ENCODE results near the gene GNPDA2. TPM values are rescaled to one million over a fixed set of nuclear protein-coding genes. Genes with fewer than 3 reads are reported as not detected.

The GNPDA2 gene
- total RNA-seq, result 10 to 100 TPM in 3 of 5 donors, 1 to 10 TPM in 2; 8.3 to 13.1 (median 10.9) TPM
- total RNA-seq (2013), result 19.9 TPM
- total RNA-seq, result 9.4 to 46.5 (median 19.9) reads per million in 29 experiments

DNA sequence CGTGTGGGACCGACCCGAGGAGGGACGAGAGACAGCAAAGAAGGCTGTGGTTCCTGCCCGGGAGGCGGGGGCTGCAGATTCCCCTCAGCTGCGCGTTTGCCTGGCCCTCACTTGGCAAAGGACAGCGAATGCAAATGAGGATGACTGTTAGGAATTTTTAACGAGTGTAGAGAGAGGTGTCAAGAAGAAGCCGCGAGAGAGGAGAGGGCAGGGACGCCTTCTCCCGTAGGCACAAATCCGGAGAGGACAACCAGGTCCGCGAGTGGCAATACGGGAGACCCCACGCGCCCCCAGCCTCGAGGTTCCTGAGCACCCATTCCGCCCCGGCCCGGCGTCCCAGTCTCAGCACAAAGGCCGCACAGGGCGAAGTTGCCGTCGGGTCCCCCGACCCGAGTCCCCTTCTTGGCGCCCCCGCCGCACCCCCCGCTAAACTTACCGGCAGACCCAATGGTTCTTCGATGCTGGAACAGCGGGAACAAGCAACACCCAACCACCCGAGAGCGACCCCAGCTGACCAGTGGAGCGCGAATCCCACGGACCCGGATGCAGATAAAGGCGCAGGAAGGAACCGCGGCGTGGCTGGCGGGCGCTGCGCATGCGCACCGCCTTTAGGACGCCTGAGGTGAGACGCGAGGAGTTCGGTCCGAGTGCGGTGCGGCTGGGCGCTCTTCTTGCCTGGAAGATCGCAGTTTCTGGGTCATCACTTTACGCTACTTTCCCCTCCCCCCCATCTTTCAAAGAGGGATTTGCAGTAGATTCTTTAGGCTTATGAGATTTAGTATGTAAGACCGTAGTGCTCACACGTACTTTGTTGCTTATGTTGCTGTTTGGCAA is at the start of gene GNPDA2:
Gene GNPDA2, minus strand, starts transcription at position 519 of the 834 bp plus-strand sequence. CDS start 4,349 bp downstream, outside the sequence.
- ATAC-seq (replicated peaks in 1 of 4), result peak; percentile 91 to 92 (median 92)
- POLR2A ChIA-PET, result interaction anchor here (0.6 to 1.2 kb wide), 4 partner anchors 16 to 49 kb away, joined by 3 to 4 read pairs (median 4); partner anchors contain the start of gene GUF1 (in 1 of the 2)
- Histone ChIP-seq H3K27ac (ENCODE audit: low read length) (peak within 1 kb of the TSS; percentile 48), H3K36me3 (ENCODE audit: control insufficient read depth in 2 of 2, extremely low read depth in 1 of 2, insufficient read depth in 1 of 2, low read length in 1 of 2) (no peaks in the 10 kb centered on the region), H3K4me3 (ENCODE audit: control insufficient read depth in 1 of 2, extremely low read depth in 1 of 2, low read length in 1 of 2) (peak within 1 kb of the TSS; percentile 74 to 92), H3K9me3 (no peaks in the 10 kb centered on the region), H3K27me3 (replicated peaks in 1 of 2; ENCODE audit: control insufficient read depth in 2 of 2, extremely low read depth in 1 of 2, insufficient read depth in 2 of 2, low read length in 1 of 2) (no peaks in the 10 kb centered on the region), H3K4me1 (ENCODE audit: control insufficient read depth in 1 of 2, extremely low read depth in 1 of 2, insufficient read depth in 2 of 2, low read length in 2 of 2) (peaks cover 9 to 14% of the 10 kb centered on the region in 2 experiments)
- Mint-ChIP-seq H3K27me3 (no peaks in the 10 kb centered on the region), H3K27ac (peak within 1 kb of the TSS; percentile 89 to 90), H3K4me1 (peaks cover 43 to 48% (median 45%) of the 10 kb centered on the region in 3 donors), H3K4me3 (peak within 1 kb of the TSS; percentile 85 to 95 (median 86)), H3K36me3 (no peaks in the 10 kb centered on the region), H3K9me3 (no peaks in the 10 kb centered on the region)
- DNase-seq, result peak; percentile 56 to 89 (median 74)
- CTCF ChIA-PET, result interaction anchor here in 1 of 2 donors (1.0 to 1.5 kb wide), 4 partner anchors 33 to 51 kb away, joined by 3 to 7 read pairs (median 4); partner anchors contain the start of gene GUF1
- WGBS (ENCODE audit: insufficient coverage), result under 1% methylated on average over 51 of the region's 65 CpGs

DNA sequence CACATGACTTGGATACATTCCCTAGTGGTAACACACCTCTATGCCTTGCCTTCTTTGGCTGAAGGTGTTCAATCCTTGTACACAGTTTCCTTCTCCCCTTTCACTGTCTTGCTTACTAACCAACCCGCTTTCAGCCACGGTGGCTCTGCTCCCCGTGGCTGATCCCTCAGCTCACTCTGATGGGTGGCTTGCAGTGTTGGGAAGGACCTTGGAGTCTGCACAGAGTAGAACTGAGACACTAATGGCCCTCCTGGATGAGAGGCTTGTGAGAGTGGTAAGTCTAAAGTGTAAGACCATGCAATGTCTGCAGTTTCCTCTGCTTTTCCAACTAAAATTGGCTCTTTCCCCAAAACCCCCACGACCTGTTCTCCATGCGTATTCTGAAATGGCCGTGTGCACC is 46.0 kb upstream of the GNPDA2 start:
- no peaks in the 10 kb centered on the region for H3K36me3 ChIP-seq (ENCODE audit: control insufficient read depth in 2 of 2, extremely low read depth in 1 of 2, insufficient read depth in 1 of 2, low read length in 1 of 2)
- Mint-ChIP-seq H3K4me3 (no peak overlapping the region), H3K27ac (no peak overlapping the region), H3K27me3 (peaks cover 10 to 15% of the 10 kb centered on the region in 2 donors), H3K4me1 (no peaks in the 10 kb centered on the region), H3K9me3 (peaks cover 0 to 7% (median 3%) of the 10 kb centered on the region in 3 donors), H3K36me3 (no peaks in the 10 kb centered on the region)
- DNase-seq (no peak), ATAC-seq (replicated peaks in 1 of 4) (no peak)
- no peak overlapping the region for H3K4me3 ChIP-seq (ENCODE audit: control insufficient read depth in 1 of 2, extremely low read depth in 1 of 2, low read length in 1 of 2)
- ChIA-PET POLR2A (no interaction called here), CTCF (no interaction called here)
- no peaks in the 10 kb centered on the region for H3K27me3 ChIP-seq (replicated peaks in 1 of 2; ENCODE audit: control insufficient read depth in 2 of 2, extremely low read depth in 1 of 2, insufficient read depth in 2 of 2, low read length in 1 of 2)
- 79% methylated on average over 3 of the region's 6 CpGs for WGBS (ENCODE audit: insufficient coverage)
- H3K4me1 ChIP-seq (ENCODE audit: control insufficient read depth in 1 of 2, extremely low read depth in 1 of 2, insufficient read depth in 2 of 2, low read length in 2 of 2), result no peaks in the 10 kb centered on the region
- H3K27ac ChIP-seq (ENCODE audit: low read length), result no peak overlapping the region
- H3K9me3 ChIP-seq, result no peaks in the 10 kb centered on the region

DNA sequence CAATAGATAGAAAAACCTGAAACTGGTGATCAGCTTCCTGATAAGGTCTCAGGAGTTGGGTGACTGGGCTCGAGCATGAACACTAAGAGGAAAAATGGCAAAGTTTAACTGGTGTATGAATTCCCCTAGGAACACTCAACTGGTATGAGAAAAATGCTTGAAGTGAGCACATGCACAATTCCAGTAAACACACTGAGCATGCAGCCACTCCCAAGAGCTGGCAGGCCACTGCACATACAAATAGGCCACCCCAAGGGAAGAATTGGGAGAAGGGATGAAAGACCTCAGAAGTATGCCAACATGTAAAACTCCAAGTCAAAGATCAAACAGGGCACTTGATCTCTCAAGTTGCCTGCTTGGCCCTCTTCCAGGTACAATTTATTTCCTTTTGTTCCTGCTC is 45.4 kb upstream of the GNPDA2 start:
- WGBS (ENCODE audit: insufficient coverage), result 20% methylated on average over 1 of the region's 1 CpG
- H3K4me1 ChIP-seq (ENCODE audit: control insufficient read depth in 1 of 2, extremely low read depth in 1 of 2, insufficient read depth in 2 of 2, low read length in 2 of 2), result no peaks in the 10 kb centered on the region
- Mint-ChIP-seq H3K27ac (no peak overlapping the region), H3K4me1 (no peaks in the 10 kb centered on the region), H3K36me3 (no peaks in the 10 kb centered on the region), H3K9me3 (peaks cover 0 to 7% (median 3%) of the 10 kb centered on the region in 3 donors), H3K27me3 (peaks cover 10 to 15% of the 10 kb centered on the region in 2 donors), H3K4me3 (no peak overlapping the region)
- DNase-seq (no peak), ATAC-seq (replicated peaks in 1 of 4) (no peak)
- ChIA-PET CTCF (no interaction called here), POLR2A (no interaction called here)
- no peak overlapping the region for H3K27ac ChIP-seq (ENCODE audit: low read length)
- H3K27me3 ChIP-seq (replicated peaks in 1 of 2; ENCODE audit: control insufficient read depth in 2 of 2, extremely low read depth in 1 of 2, insufficient read depth in 2 of 2, low read length in 1 of 2), result no peaks in the 10 kb centered on the region
- no peaks in the 10 kb centered on the region for H3K36me3 ChIP-seq (ENCODE audit: control insufficient read depth in 2 of 2, extremely low read depth in 1 of 2, insufficient read depth in 1 of 2, low read length in 1 of 2)
- H3K4me3 ChIP-seq (ENCODE audit: control insufficient read depth in 1 of 2, extremely low read depth in 1 of 2, low read length in 1 of 2), result no peak overlapping the region
- H3K9me3 ChIP-seq, result no peaks in the 10 kb centered on the region

DNA sequence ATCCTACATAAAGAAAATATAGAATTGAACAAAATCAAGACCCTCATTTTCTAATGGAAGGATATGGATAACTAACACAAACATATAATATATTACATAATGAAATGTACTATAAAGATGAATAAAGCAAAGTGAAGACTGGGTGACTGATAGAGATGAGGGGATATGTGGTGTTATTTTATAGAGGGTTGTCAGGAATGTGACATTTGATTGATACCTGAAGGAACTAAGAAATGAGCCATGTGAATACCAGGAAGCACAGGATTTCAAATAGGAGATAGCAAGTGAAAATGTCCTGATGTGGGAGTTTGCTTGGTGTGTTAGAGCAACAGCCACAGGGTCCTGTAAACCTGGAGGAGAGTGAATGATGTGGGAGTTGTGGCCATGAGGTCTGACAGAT is 40.1 kb upstream of the GNPDA2 start:
- no peaks in the 10 kb centered on the region for H3K4me1 ChIP-seq (ENCODE audit: control insufficient read depth in 1 of 2, extremely low read depth in 1 of 2, insufficient read depth in 2 of 2, low read length in 2 of 2)
- no peaks in the 10 kb centered on the region for H3K4me1 Mint-ChIP-seq
- ATAC-seq (replicated peaks in 1 of 4), result no peak
- H3K4me3 ChIP-seq (ENCODE audit: control insufficient read depth in 1 of 2, extremely low read depth in 1 of 2, low read length in 1 of 2), result no peak overlapping the region
- CTCF ChIA-PET, result no interaction called here
- H3K27ac Mint-ChIP-seq, result no peak overlapping the region
- H3K36me3 ChIP-seq (ENCODE audit: control insufficient read depth in 2 of 2, extremely low read depth in 1 of 2, insufficient read depth in 1 of 2, low read length in 1 of 2), result no peaks in the 10 kb centered on the region
- POLR2A ChIA-PET, result interaction anchor here in 1 of 2 donors (0.6 kb wide), 1 partner anchor 62 kb away, joined by 3 read pairs; no protein-coding TSS in a partner anchor
- H3K4me3 Mint-ChIP-seq, result no peak overlapping the region
- H3K9me3 Mint-ChIP-seq, result no peaks in the 10 kb centered on the region
- DNase-seq, result no peak
- no peak overlapping the region for H3K27ac ChIP-seq (ENCODE audit: low read length)
- H3K9me3 ChIP-seq, result no peaks in the 10 kb centered on the region
- peaks cover 11 to 17% of the 10 kb centered on the region in 2 donors for H3K27me3 Mint-ChIP-seq
- H3K27me3 ChIP-seq (replicated peaks in 1 of 2; ENCODE audit: control insufficient read depth in 2 of 2, extremely low read depth in 1 of 2, insufficient read depth in 2 of 2, low read length in 1 of 2), result no peaks in the 10 kb centered on the region
- H3K36me3 Mint-ChIP-seq, result no peaks in the 10 kb centered on the region

DNA sequence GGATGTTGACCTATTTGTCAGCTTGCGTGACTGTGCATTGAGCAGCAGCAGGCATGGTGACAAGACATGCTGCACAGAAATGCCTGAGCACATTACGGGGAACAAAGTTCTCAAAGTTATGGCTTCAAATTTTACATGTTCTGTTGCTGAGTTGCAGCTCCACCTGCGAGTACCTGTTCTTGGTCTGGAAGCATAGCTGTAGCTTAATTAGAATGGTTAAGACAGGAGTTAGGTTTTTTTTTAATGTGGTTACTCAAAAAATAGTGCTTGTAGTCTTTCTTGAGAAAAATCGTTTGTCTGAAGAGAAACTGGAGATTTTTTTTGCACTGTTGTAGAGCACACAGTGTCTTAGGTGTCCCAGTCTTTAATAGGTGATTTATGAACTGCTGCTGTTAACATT is 38.8 kb upstream of the GNPDA2 start:
- Mint-ChIP-seq H3K9me3 (no peaks in the 10 kb centered on the region), H3K4me1 (peaks cover 0 to 6% (median 0%) of the 10 kb centered on the region in 3 donors), H3K36me3 (no peaks in the 10 kb centered on the region), H3K27ac (no peak overlapping the region), H3K4me3 (no peak overlapping the region), H3K27me3 (peaks cover 21 to 28% of the 10 kb centered on the region in 2 donors)
- Histone ChIP-seq H3K4me1 (ENCODE audit: control insufficient read depth in 1 of 2, extremely low read depth in 1 of 2, insufficient read depth in 2 of 2, low read length in 2 of 2) (no peaks in the 10 kb centered on the region), H3K9me3 (no peaks in the 10 kb centered on the region), H3K27ac (ENCODE audit: low read length) (no peak overlapping the region), H3K36me3 (ENCODE audit: control insufficient read depth in 2 of 2, extremely low read depth in 1 of 2, insufficient read depth in 1 of 2, low read length in 1 of 2) (no peaks in the 10 kb centered on the region), H3K4me3 (ENCODE audit: control insufficient read depth in 1 of 2, extremely low read depth in 1 of 2, low read length in 1 of 2) (no peak overlapping the region), H3K27me3 (replicated peaks in 1 of 2; ENCODE audit: control insufficient read depth in 2 of 2, extremely low read depth in 1 of 2, insufficient read depth in 2 of 2, low read length in 1 of 2) (no peaks in the 10 kb centered on the region)
- ChIA-PET POLR2A (no interaction called here), CTCF (interaction anchor here in 1 of 2 donors (0.7 kb wide), 1 partner anchor 10 kb away, joined by 3 read pairs; no protein-coding TSS in a partner anchor)
- WGBS (ENCODE audit: insufficient coverage), result 93% methylated on average over 3 of the region's 4 CpGs
- no peak for DNase-seq
- no peak for ATAC-seq (replicated peaks in 1 of 4)

DNA sequence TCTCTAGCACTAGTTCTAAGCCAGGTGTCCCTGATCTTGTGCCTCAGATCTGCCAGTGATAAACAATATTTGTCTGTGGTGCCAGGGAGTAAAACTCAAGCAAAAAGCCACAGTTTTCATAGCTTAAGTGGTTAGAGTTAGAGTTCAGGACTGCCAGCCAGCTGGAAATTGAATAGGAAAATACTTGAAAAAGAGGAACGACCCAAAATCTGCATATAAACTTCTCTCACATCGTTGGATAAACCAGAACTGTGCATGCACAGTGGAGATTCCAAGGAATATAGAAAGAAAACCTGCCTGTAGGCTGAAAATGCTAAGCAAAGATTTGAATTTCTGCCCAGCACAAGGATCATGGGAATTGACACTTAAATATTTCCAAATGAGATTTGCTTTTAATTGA is 35.0 kb upstream of the GNPDA2 start:
- Histone ChIP-seq H3K36me3 (ENCODE audit: control insufficient read depth in 2 of 2, extremely low read depth in 1 of 2, insufficient read depth in 1 of 2, low read length in 1 of 2) (no peaks in the 10 kb centered on the region), H3K4me3 (ENCODE audit: control insufficient read depth in 1 of 2, extremely low read depth in 1 of 2, low read length in 1 of 2) (no peak overlapping the region), H3K9me3 (no peaks in the 10 kb centered on the region), H3K27ac (ENCODE audit: low read length) (no peak overlapping the region), H3K4me1 (ENCODE audit: control insufficient read depth in 1 of 2, extremely low read depth in 1 of 2, insufficient read depth in 2 of 2, low read length in 2 of 2) (no peaks in the 10 kb centered on the region), H3K27me3 (replicated peaks in 1 of 2; ENCODE audit: control insufficient read depth in 2 of 2, extremely low read depth in 1 of 2, insufficient read depth in 2 of 2, low read length in 1 of 2) (no peaks in the 10 kb centered on the region)
- Mint-ChIP-seq H3K27me3 (peaks cover 20 to 22% of the 10 kb centered on the region in 2 donors), H3K27ac (no peak overlapping the region), H3K9me3 (no peaks in the 10 kb centered on the region), H3K4me3 (no peak overlapping the region), H3K36me3 (no peaks in the 10 kb centered on the region), H3K4me1 (peaks cover 0 to 6% (median 0%) of the 10 kb centered on the region in 3 donors)
- POLR2A ChIA-PET, result no interaction called here
- DNase-seq (no peak), ATAC-seq (replicated peaks in 1 of 4) (no peak)
- WGBS (ENCODE audit: insufficient coverage), result no CpG with 5 or more reads among the region's 2 CpGs
- CTCF ChIA-PET, result no interaction called here

All from T-cell (primary cell).